GM10266 (cell line): ENCODE results near the gene SYT2.

Source experiments
- DNase-seq: peaks from one replicate; pipeline ENCODE4 v3.0.0; 2012; ENCODE audit errors: extremely low spot score
- CTCF ChIP-seq: IDR thresholded peaks from 2 replicates; pipeline ENCODE4 v1.5.1; 2012; ENCODE audit warnings: mild to moderate bottlenecking, low read depth; ENCODE audit not compliant: control insufficient read depth, insufficient read depth; ENCODE audit errors: missing control alignments

The SYT2 gene

GRCh38 chr1:202685641-202686040, 24.6 kb downstream of the SYT2 start:
- DNase-seq, result no peak
- TF ChIP-seq CTCF, result no peak

GRCh38 chr1:202684716-202685115, 25.5 kb downstream of the SYT2 start:
- no peak for DNase-seq
- TF ChIP-seq CTCF, result no peak

- TF ChIP-seq CTCF, result no peak
- no peak for DNase-seq
Observed at GRCh38 chr1:202683029-202683428, 27.2 kb downstream of the SYT2 start.

GRCh38 chr1:202682477-202682876, 27.8 kb downstream of the SYT2 start:
- no peak for DNase-seq
- no peak for TF ChIP-seq CTCF

- DNase-seq, result no peak
- TF ChIP-seq CTCF, result no peak
Observed at GRCh38 chr1:202681736-202682420, 28.4 kb downstream of the SYT2 start.

GRCh38 chr1:202680586-202681352, 29.5 kb downstream of the SYT2 start:
- no peak for TF ChIP-seq CTCF
- no peak for DNase-seq
